Liver (tissue), 9 donors: ENCODE results near the gene PALLD. TPM values are rescaled to one million over a fixed set of nuclear protein-coding genes. Genes with fewer than 3 reads are reported as not detected.

Source experiments
- DNase-seq: peaks from one replicate; pipeline ENCODE4 v3.0.0-alpha.2; 2017; ENCODE audit warnings: low spot score
- H3K27ac ChIP-seq, 2 donors: one replicate each; pipeline ENCODE4 v1.7.0; 2013; ENCODE audit warnings: inconsistent platforms in 2 of 2, low read length in 2 of 2, control low read depth in 1 of 2, low read depth in 1 of 2, mild to moderate bottlenecking in 1 of 2
- H3K27me3 ChIP-seq, 4 donors: one replicate each; pipeline versions ENCODE4 v1.6.1 to v1.7.0; 2013; ENCODE audit warnings: low read length in 3 of 4, inconsistent platforms in 1 of 4, mild to moderate bottlenecking in 1 of 4, moderate library complexity in 1 of 4; ENCODE audit not compliant: control insufficient read depth in 4 of 4, insufficient read depth in 4 of 4
- H3K36me3 ChIP-seq, 4 donors: one replicate each; pipeline versions ENCODE4 v1.6.1 to v1.7.0; 2013; ENCODE audit warnings: low read length in 3 of 4, mild to moderate bottlenecking in 3 of 4, low read depth in 1 of 4, moderate library complexity in 1 of 4; ENCODE audit not compliant: control insufficient read depth in 4 of 4, insufficient read depth in 3 of 4
- H3K4me1 ChIP-seq, 4 donors: one replicate each; pipeline versions ENCODE4 v1.6.1 to v1.7.0; 2013; ENCODE audit warnings: low read length in 3 of 4, mild to moderate bottlenecking in 3 of 4, moderate library complexity in 1 of 4; ENCODE audit not compliant: control insufficient read depth in 4 of 4, insufficient read depth in 4 of 4
- H3K4me3 ChIP-seq, 3 donors: one replicate each; pipeline versions ENCODE4 v1.6.1 to v1.7.0; 2013; ENCODE audit warnings: low read length in 3 of 3, control low read depth in 1 of 3, low read depth in 1 of 3, mild to moderate bottlenecking in 1 of 3
- H3K9ac ChIP-seq, 2 donors: one replicate each; pipeline ENCODE4 v1.7.0; 2013; ENCODE audit warnings: low read length in 2 of 2, mild to moderate bottlenecking in 2 of 2, moderate library complexity in 2 of 2, control low read depth in 1 of 2, low read depth in 1 of 2
- H3K9me3 ChIP-seq, 4 donors: one replicate each; pipeline versions ENCODE4 v1.6.1 to v1.7.0; 2013; ENCODE audit warnings: low read length in 3 of 4; ENCODE audit not compliant: control insufficient read depth in 4 of 4
- CTCF ChIP-seq: fragments of 150-350 bp; IDR thresholded peaks from 2 replicates; pipeline ENCODE4 v1.5.1; 2017; ENCODE audit warnings: improper control_type of control experiment, low read depth, low read length; ENCODE audit not compliant: missing input control
- FOXA1 ChIP-seq: IDR thresholded peaks from 2 replicates; pipeline ENCODE4 v1.6.1; 2016; ENCODE audit warnings: antibody characterized with exemption
- FOXA2 ChIP-seq: IDR thresholded peaks from 2 replicates; pipeline ENCODE4 v1.6.1; 2016; ENCODE audit warnings: antibody characterized with exemption
- GABPA ChIP-seq, 2 donors: IDR thresholded peaks in 1 of 2; conservative IDR thresholded peaks in 1 of 2; 2 replicates each; pipeline ENCODE4 v1.6.1; 2016; ENCODE audit warnings: antibody characterized with exemption in 2 of 2, mild to moderate bottlenecking in 1 of 2, moderate library complexity in 1 of 2
- JUND ChIP-seq, 2 donors: IDR thresholded peaks; 2 replicates each; pipeline ENCODE4 v1.6.1; 2016; ENCODE audit warnings: antibody characterized with exemption in 2 of 2
- NR2F2 ChIP-seq: IDR thresholded peaks from 2 replicates; pipeline ENCODE4 v1.6.1; 2016; ENCODE audit warnings: antibody characterized with exemption
- RAD21 ChIP-seq, 2 donors: IDR thresholded peaks; 2 replicates each; pipeline ENCODE4 v1.6.1; 2016; ENCODE audit warnings: antibody characterized with exemption in 2 of 2, mild to moderate bottlenecking in 2 of 2
- SP1 ChIP-seq: IDR thresholded peaks from 2 replicates; pipeline ENCODE4 v1.6.1; 2018; ENCODE audit warnings: antibody characterized with exemption, mild to moderate bottlenecking
- TAF1 ChIP-seq: conservative IDR thresholded peaks from 2 replicates; pipeline ENCODE4 v1.6.1; 2016; ENCODE audit warnings: antibody characterized with exemption, mild to moderate bottlenecking
- YY1 ChIP-seq: IDR thresholded peaks from 2 replicates; pipeline ENCODE4 v1.6.1; 2016; ENCODE audit warnings: antibody characterized with exemption, mild to moderate bottlenecking
- WGBS: extraction: QIAGEN DNeasy Blood & Tissue Kit; methylation state at CpG from one replicate; pipeline ENCODE4 v1.1.7; 2013; 5-methylcytosine and 5-hydroxymethylcytosine counted together
- polyA plus RNA-seq, 2 donors: library from polyadenylated mRNA; stranded (reverse) in 1 of 2; unstranded in 1 of 2; fragments of 200-250 nt in 1 of 2; fragments of >200 nt in 1 of 2; fragmentation: Nextera tagmentation in 1 of 2; extraction: Ambion mirVana in 1 of 2; gene quantifications; one replicate each; pipeline versions ENCODE4 v1.2.1 to v1.2.3, GENCODE V29; 2013 to 2015
- total RNA-seq, 2 donors: library from RNA; depleted of rRNA; stranded (reverse); fragments of >200 nt; gene quantifications; one replicate each; pipeline ENCODE4 v1.2.3, GENCODE V29; 2014
- TF ChIP-seq, protein P1 (sequence below): IDR thresholded peaks from 2 replicates; pipeline ENCODE4 v1.6.1; 2016; ENCODE audit warnings: antibody characterized with exemption
- TF ChIP-seq, protein P2 (sequence below): IDR thresholded peaks from 2 replicates; pipeline ENCODE4 v1.6.1; 2016; ENCODE audit warnings: antibody characterized with exemption
- donor health status: healthy.
- donor health status: healthy.
- donor health status: healthy.
- donor health status: healthy.
- donor health status: healthy.

Gene PALLD
- total and polyA plus RNA-seq, 4 donors = 9.0 to 26.3 (median 14.7) TPM

DNA sequence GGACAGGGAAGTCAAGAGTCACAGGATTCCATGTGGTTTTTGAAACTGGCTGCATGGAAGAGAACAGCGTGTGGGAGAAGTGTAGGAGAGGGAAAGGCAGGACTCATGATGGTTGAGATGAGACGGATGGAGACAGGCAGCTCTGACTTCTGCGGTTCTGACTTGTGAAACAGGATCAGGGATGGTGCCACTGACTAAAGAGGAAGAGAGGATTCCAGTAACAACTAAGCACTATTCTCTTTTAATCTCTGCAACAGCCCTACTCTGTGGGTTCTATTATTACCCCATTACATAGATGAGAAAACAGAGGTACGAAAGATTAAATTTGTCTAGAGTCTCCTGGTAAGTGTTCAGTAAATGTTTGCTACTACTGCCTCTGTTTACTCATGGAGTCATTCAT, 356.9 kb downstream of the PALLD start:
- Histone ChIP-seq H3K4me3 (no peak overlapping the region), H3K27ac (no peak overlapping the region), H3K9me3 (no peaks in the 10 kb centered on the region), H3K4me1 (peaks cover 0 to 3% (median 0%) of the 10 kb centered on the region in 4 donors), H3K9ac (no peak overlapping the region), H3K36me3 (no peaks in the 10 kb centered on the region), H3K27me3 (no peaks in the 10 kb centered on the region)
- no peak for TF ChIP-seq CTCF
- TF ChIP-seq FOXA1 = no peak
- no peak for TF ChIP-seq RAD21 (IDR thresholded peaks at IDR 0.05)
- TF ChIP-seq TAF1 = no peak
- TF ChIP-seq, protein P1, sequence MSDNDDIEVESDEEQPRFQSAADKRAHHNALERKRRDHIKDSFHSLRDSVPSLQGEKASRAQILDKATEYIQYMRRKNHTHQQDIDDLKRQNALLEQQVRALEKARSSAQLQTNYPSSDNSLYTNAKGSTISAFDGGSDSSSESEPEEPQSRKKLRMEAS = no peak
- no peak for TF ChIP-seq GABPA (IDR thresholded peaks at IDR 0.05 in 1 of 2, conservative IDR thresholded peaks at IDR 0.05 in 1 of 2)
- no peak for TF ChIP-seq SP1
- TF ChIP-seq NR2F2 = no peak
- no peak for TF ChIP-seq JUND (IDR thresholded peaks at IDR 0.05)
- TF ChIP-seq YY1 = no peak
- no peak for TF ChIP-seq FOXA2
- TF ChIP-seq, protein P2, sequence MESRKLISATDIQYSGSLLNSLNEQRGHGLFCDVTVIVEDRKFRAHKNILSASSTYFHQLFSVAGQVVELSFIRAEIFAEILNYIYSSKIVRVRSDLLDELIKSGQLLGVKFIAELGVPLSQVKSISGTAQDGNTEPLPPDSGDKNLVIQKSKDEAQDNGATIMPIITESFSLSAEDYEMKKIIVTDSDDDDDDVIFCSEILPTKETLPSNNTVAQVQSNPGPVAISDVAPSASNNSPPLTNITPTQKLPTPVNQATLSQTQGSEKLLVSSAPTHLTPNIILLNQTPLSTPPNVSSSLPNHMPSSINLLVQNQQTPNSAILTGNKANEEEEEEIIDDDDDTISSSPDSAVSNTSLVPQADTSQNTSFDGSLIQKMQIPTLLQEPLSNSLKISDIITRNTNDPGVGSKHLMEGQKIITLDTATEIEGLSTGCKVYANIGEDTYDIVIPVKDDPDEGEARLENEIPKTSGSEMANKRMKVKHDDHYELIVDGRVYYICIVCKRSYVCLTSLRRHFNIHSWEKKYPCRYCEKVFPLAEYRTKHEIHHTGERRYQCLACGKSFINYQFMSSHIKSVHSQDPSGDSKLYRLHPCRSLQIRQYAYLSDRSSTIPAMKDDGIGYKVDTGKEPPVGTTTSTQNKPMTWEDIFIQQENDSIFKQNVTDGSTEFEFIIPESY = no peak
- DNase-seq = no peak
- WGBS = 91% methylated on average over 4 of the region's 4 CpGs

DNA sequence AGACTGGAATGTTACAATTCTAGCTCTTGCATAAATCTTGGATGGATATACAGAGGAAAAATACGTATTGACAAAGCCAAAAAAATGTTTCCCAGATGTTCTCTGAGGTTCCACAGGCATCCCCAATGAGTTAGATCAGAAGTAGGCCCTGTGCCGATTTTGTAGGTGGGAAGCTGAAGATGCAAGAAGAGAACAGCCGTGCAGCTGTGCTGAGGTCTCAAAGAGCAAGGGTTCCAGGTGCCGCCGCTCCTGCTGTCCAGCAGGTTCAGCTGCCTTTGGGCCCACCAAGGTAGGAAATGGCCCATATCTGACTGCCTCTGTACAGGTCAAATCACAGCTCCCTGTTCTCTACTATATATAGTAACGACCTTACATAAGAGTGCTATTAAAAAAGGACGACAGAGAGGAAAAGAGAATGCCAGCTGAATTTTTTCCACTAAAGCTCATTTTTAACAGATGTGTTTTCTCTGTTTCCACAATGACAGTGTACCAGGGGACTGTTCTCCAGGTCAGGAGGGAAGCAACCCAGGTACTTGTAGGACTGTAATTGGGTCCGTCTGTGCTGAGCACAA, 357.6 kb downstream of the PALLD start:
- Histone ChIP-seq H3K4me1 (no peaks in the 10 kb centered on the region), H3K27ac (no peak overlapping the region), H3K36me3 (no peaks in the 10 kb centered on the region), H3K9ac (no peak overlapping the region), H3K27me3 (no peaks in the 10 kb centered on the region), H3K4me3 (no peak overlapping the region), H3K9me3 (no peaks in the 10 kb centered on the region)
- WGBS = 84% methylated on average over 8 of the region's 8 CpGs
- no peak for DNase-seq
- TF ChIP-seq, protein P2 = no peak
- no peak for TF ChIP-seq NR2F2
- TF ChIP-seq RAD21 (IDR thresholded peaks at IDR 0.05) = no peak
- TF ChIP-seq SP1 = no peak
